OCI-LY3 (cell line): ENCODE data around the gene ZMIZ1.

ENCODE experiments used
- H2AFZ ChIP-seq: fragments of 200-600, 300-600 bp; shearing (Covaris generic); 2 replicates; pipeline ENCODE4 v1.6.0; 2014; ENCODE audit warnings: antibody characterized with exemption, low read depth, low read length
- H3K27ac ChIP-seq: fragments of 200-600, 300-600 bp; sonication (generic); 2 replicates; pipeline ENCODE4 v1.5.1; 2014; ENCODE audit warnings: mild to moderate bottlenecking, low read length, moderate library complexity, mixed read lengths
- H3K27me3 ChIP-seq: fragments of 200-600, 300-600 bp; sonication (generic); 2 replicates; pipeline ENCODE4 v1.6.1; 2014; ENCODE audit warnings: low read depth, low read length, mixed read lengths
- H3K36me3 ChIP-seq: fragments of 200-600, 300-600 bp; sonication (generic); replicated peaks from 2 replicates; pipeline ENCODE3; 2014; ENCODE audit warnings: low read depth, low read length, mixed read lengths
- H3K4me1 ChIP-seq: fragments of 300-600, 200-600 bp; sonication (generic); 2 replicates; pipeline ENCODE4 v1.6.1; 2014; ENCODE audit warnings: low read length, mixed read lengths
- H3K4me2 ChIP-seq: fragments of 200-600, 300-600 bp; sonication (generic); 2 replicates; pipeline ENCODE4 v1.6.1; 2014; ENCODE audit warnings: low read length, mixed read lengths
- H3K4me3 ChIP-seq: fragments of 300-600, 200-600 bp; sonication (generic); 2 replicates; pipeline ENCODE4 v1.5.1; 2014; ENCODE audit warnings: antibody characterized with exemption, mild to moderate bottlenecking, low read length, moderate library complexity
- H3K79me2 ChIP-seq: fragments of 300-600, 200-600 bp; shearing (Covaris generic); 2 replicates; pipeline ENCODE4 v1.6.1; 2014; ENCODE audit warnings: mild to moderate bottlenecking, low read length, mixed read lengths
- H3K9ac ChIP-seq: fragments of 300-600, 200-600 bp; shearing (Covaris generic); 2 replicates; pipeline ENCODE4 v1.6.0; 2014; ENCODE audit warnings: mild to moderate bottlenecking, low read length, moderate library complexity
- H3K9me3 ChIP-seq: fragments of 200-600, 300-600 bp; shearing (Covaris generic); 2 replicates; pipeline ENCODE4 v1.6.1; 2014; ENCODE audit warnings: low read length, mixed read lengths; ENCODE audit not compliant: insufficient read depth
- H4K20me1 ChIP-seq: fragments of 200-600, 300-600 bp; sonication (generic); 2 replicates; pipeline ENCODE4 v1.6.1; 2016; ENCODE audit warnings: low read length, mixed read lengths; ENCODE audit not compliant: insufficient read depth
- EZH2phosphoT487 ChIP-seq: fragments of 200-600 bp; shearing (Covaris generic); IDR thresholded peaks from 2 replicates; pipeline ENCODE4 v1.6.1; 2018; ENCODE audit warnings: antibody characterized with exemption, mixed run types, low read depth
- TF ChIP-seq, protein P1 (sequence below): fragments of 200-600, 300-600 bp; sonication (generic); IDR thresholded peaks from 2 replicates; pipeline ENCODE4 v1.5.1; 2014; ENCODE audit warnings: antibody characterized with exemption, low read length, low read depth

ZMIZ1 gene

GRCh38 chr10:79096514-79096913, 27.7 kb downstream of the ZMIZ1 start:
- TF ChIP-seq, protein P1, sequence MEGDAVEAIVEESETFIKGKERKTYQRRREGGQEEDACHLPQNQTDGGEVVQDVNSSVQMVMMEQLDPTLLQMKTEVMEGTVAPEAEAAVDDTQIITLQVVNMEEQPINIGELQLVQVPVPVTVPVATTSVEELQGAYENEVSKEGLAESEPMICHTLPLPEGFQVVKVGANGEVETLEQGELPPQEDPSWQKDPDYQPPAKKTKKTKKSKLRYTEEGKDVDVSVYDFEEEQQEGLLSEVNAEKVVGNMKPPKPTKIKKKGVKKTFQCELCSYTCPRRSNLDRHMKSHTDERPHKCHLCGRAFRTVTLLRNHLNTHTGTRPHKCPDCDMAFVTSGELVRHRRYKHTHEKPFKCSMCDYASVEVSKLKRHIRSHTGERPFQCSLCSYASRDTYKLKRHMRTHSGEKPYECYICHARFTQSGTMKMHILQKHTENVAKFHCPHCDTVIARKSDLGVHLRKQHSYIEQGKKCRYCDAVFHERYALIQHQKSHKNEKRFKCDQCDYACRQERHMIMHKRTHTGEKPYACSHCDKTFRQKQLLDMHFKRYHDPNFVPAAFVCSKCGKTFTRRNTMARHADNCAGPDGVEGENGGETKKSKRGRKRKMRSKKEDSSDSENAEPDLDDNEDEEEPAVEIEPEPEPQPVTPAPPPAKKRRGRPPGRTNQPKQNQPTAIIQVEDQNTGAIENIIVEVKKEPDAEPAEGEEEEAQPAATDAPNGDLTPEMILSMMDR = no peak
- no peak for TF ChIP-seq EZH2phosphoT487
- peaks cover 27% of the 10 kb centered on the region for H3K27me3 ChIP-seq
- no peak overlapping the region for H2AFZ ChIP-seq
- no peak overlapping the region for H3K4me3 ChIP-seq
- H3K4me2 ChIP-seq = no peak overlapping the region
- H3K9me3 ChIP-seq = no peaks in the 10 kb centered on the region
- no peaks in the 10 kb centered on the region for H3K36me3 ChIP-seq
- H3K9ac ChIP-seq = no peak overlapping the region
- H3K79me2 ChIP-seq = no peaks in the 10 kb centered on the region
- no peak overlapping the region for H3K27ac ChIP-seq
- H3K4me1 ChIP-seq = peaks cover 25% of the 10 kb centered on the region
- H4K20me1 ChIP-seq = peaks cover 59% of the 10 kb centered on the region

DNA sequence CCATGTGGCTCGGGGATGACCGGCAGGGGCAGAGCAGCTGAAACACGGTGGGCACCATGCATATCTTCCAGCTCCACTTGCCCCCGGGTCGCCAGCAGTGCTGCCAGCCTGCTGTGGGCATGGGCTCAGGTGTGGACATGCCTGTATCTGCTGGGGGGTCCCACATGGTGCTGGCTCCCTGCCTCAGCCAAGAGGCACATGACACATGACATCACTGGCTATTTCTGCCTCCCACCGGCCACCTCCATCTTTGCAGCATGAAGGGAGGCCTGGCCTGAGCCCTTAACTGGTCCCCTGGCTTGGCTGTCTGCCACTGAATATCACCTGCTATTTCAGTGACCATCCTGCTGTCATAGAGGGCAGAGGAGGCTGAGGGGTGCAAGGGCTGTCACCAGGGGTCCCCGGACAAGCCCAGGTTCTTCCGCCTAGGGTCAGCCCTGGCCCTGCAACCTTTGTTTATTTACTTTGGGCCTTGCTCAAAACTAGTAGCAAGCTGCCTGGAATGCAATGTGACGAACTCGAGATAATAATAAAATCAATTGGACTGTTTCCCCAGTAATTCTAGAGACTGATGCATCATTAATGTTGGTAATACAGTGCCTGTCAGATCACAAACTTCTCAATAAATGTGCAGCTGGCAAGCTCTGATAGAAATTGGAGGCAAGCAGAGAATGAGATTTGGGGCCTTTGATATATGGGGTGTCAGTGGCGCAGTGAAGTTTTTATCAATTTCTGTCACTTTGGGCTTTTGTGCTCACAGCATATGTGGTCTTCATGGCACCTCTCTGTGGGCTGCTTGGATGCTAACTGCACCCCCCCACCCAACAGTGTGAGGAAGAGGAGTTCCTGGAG, 28.5 kb downstream of the ZMIZ1 start:
- Histone ChIP-seq H3K4me3 (no peak overlapping the region), H2AFZ (no peak overlapping the region), H3K27me3 (peaks cover 33% of the 10 kb centered on the region), H3K9ac (no peak overlapping the region), H3K4me2 (no peak overlapping the region), H3K9me3 (no peaks in the 10 kb centered on the region), H3K79me2 (no peaks in the 10 kb centered on the region), H3K4me1 (peaks cover 25% of the 10 kb centered on the region), H4K20me1 (peaks cover 61% of the 10 kb centered on the region), H3K27ac (no peak overlapping the region), H3K36me3 (no peaks in the 10 kb centered on the region)
- TF ChIP-seq, protein P1 = no peak
- TF ChIP-seq EZH2phosphoT487 = no peak

DNA sequence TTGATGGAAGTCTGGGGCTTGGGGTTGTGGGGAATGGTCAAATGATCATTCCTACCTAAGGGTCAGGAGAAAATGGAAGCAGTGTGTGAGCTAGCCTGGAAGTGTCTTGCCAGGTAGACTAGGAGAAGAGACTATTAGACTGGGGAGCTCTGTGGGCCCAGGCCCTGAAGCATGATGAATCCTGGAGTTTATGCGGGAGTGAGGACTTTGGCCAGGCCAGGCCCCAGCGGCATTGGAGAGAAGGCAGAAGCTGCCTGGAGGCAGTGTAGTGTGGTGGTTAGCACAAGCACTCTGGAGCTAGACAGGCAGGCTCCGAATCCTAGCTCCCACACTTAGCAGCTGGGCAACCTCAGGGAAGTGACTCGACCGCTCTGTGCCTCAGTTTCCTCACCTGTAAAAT, 29.3 kb downstream of the ZMIZ1 start:
- H3K4me3 ChIP-seq = peak overlapping the region; percentile 12; the same call in 1 of the 2 replicates
- no peak overlapping the region for H3K9ac ChIP-seq
- H3K36me3 ChIP-seq = no peaks in the 10 kb centered on the region
- no peak overlapping the region for H2AFZ ChIP-seq
- no peak overlapping the region for H3K27ac ChIP-seq
- peaks cover 25% of the 10 kb centered on the region for H3K4me1 ChIP-seq
- H4K20me1 ChIP-seq = peaks cover 64% of the 10 kb centered on the region
- peak overlapping the region; percentile 66 for H3K4me2 ChIP-seq
- H3K9me3 ChIP-seq = no peaks in the 10 kb centered on the region
- TF ChIP-seq, protein P1 = no peak
- no peak for TF ChIP-seq EZH2phosphoT487
- H3K27me3 ChIP-seq = peaks cover 37% of the 10 kb centered on the region
- H3K79me2 ChIP-seq = no peaks in the 10 kb centered on the region

GRCh38 chr10:79098596-79099015, 29.8 kb downstream of the ZMIZ1 start:
- Histone ChIP-seq H3K27me3 (peaks cover 40% of the 10 kb centered on the region), H3K4me3 (peak overlapping the region; percentile 41), H3K9ac (no peak overlapping the region), H3K79me2 (no peaks in the 10 kb centered on the region), H2AFZ (no peak overlapping the region), H4K20me1 (peaks cover 66% of the 10 kb centered on the region), H3K27ac (peak overlapping the region; percentile 33; the same call in 1 of the 2 replicates), H3K4me1 (peaks cover 25% of the 10 kb centered on the region), H3K4me2 (peak overlapping the region; percentile 66), H3K36me3 (no peaks in the 10 kb centered on the region), H3K9me3 (no peaks in the 10 kb centered on the region)
- TF ChIP-seq, protein P1 = no peak
- TF ChIP-seq EZH2phosphoT487 = no peak
